Stimulated activated naive B cell treated with anti-CD40 and anti-IgM and Interleukin-4, amounts not matched to agents 10 μg/mL and 1 μg/mL and 100 μg/mL, for 72 hours (primary cell): ENCODE data around the gene PRKCA.

ENCODE experiments used
- ATAC-seq, 2 donors: fragments of 150-1000 bp; cut with Tn5 transposase; replicated peaks; 2 replicates each; pipeline ENCODE4 v1.10.0; 2021; ENCODE audit warnings: moderate library complexity in 1 of 2
- DNase-seq: peaks from one replicate; pipeline ENCODE4 v3.0.0; 2021
- H3K27ac Mint-ChIP-seq: one replicate; pipeline ENCODE4 v1.8.0; 2022; ENCODE audit warnings: mild to moderate bottlenecking, mixed read lengths
- H3K27me3 Mint-ChIP-seq, 2 donors: one replicate each; pipeline ENCODE4 v1.8.0; 2022; ENCODE audit warnings: mixed read lengths in 2 of 2
- H3K36me3 Mint-ChIP-seq, 2 donors: one replicate each; pipeline ENCODE4 v1.8.0; 2022; ENCODE audit warnings: mixed read lengths in 2 of 2, mild to moderate bottlenecking in 1 of 2
- H3K4me1 Mint-ChIP-seq, 2 donors: one replicate each; pipeline ENCODE4 v1.8.0; 2022; ENCODE audit warnings: mixed read lengths in 2 of 2, mild to moderate bottlenecking in 1 of 2
- H3K4me3 Mint-ChIP-seq, 2 donors: one replicate each; pipeline ENCODE4 v1.8.0; 2022; ENCODE audit warnings: mild to moderate bottlenecking in 2 of 2, mixed read lengths in 2 of 2, moderate library complexity in 1 of 2
- H3K9me3 Mint-ChIP-seq, 2 donors: one replicate each; pipeline ENCODE4 v1.8.0; 2022; ENCODE audit warnings: mixed read lengths in 2 of 2, mild to moderate bottlenecking in 1 of 2

Gene PRKCA

GRCh38 chr17:66634193-66634592 is 331.8 kb downstream of the PRKCA start:
- H3K27me3 Mint-ChIP-seq, result peaks cover 0 to 8% of the 10 kb centered on the region in 2 donors
- no peaks in the 10 kb centered on the region for H3K9me3 Mint-ChIP-seq
- DNase-seq, result no peak
- peaks cover 0 to 9% of the 10 kb centered on the region in 2 donors for H3K4me1 Mint-ChIP-seq
- no peak for ATAC-seq
- H3K4me3 Mint-ChIP-seq, result no peak overlapping the region
- no peak overlapping the region for H3K27ac Mint-ChIP-seq
- H3K36me3 Mint-ChIP-seq, result no peaks in the 10 kb centered on the region

GRCh38 chr17:66635386-66636045 is 333.1 kb downstream of the PRKCA start:
- DNase-seq, result no peak
- Mint-ChIP-seq H3K4me1 (peaks cover 0 to 9% of the 10 kb centered on the region in 2 donors), H3K27me3 (peaks cover 0 to 5% of the 10 kb centered on the region in 2 donors), H3K36me3 (no peaks in the 10 kb centered on the region), H3K9me3 (no peaks in the 10 kb centered on the region), H3K4me3 (no peak overlapping the region), H3K27ac (no peak overlapping the region)
- ATAC-seq, result no peak

- Mint-ChIP-seq H3K27me3 (peaks cover 0 to 5% of the 10 kb centered on the region in 2 donors), H3K9me3 (no peaks in the 10 kb centered on the region), H3K4me1 (peaks cover 0 to 9% of the 10 kb centered on the region in 2 donors), H3K4me3 (no peak overlapping the region), H3K27ac (no peak overlapping the region), H3K36me3 (no peaks in the 10 kb centered on the region)
- no peak for ATAC-seq
- DNase-seq, result no peak
Observed at GRCh38 chr17:66636111-66636510, 333.7 kb downstream of the PRKCA start.

- no peak overlapping the region for H3K4me3 Mint-ChIP-seq
- H3K9me3 Mint-ChIP-seq, result no peaks in the 10 kb centered on the region
- no peaks in the 10 kb centered on the region for H3K36me3 Mint-ChIP-seq
- DNase-seq (no peak), ATAC-seq (no peak)
- H3K27me3 Mint-ChIP-seq, result peaks cover 0 to 5% of the 10 kb centered on the region in 2 donors
- H3K4me1 Mint-ChIP-seq, result peaks cover 0 to 9% of the 10 kb centered on the region in 2 donors
- no peak overlapping the region for H3K27ac Mint-ChIP-seq
Observed at GRCh38 chr17:66637491-66637890, 335.1 kb downstream of the PRKCA start.

- Mint-ChIP-seq H3K27me3 (peaks cover 0 to 5% of the 10 kb centered on the region in 2 donors), H3K9me3 (no peaks in the 10 kb centered on the region), H3K4me1 (peaks cover 0 to 1% of the 10 kb centered on the region in 2 donors), H3K4me3 (no peak overlapping the region), H3K27ac (no peak overlapping the region), H3K36me3 (no peaks in the 10 kb centered on the region)
- DNase-seq, result no peak
- no peak for ATAC-seq
Observed at GRCh38 chr17:66638707-66639479, 336.5 kb downstream of the PRKCA start.

GRCh38 chr17:66643815-66644710 is 341.6 kb downstream of the PRKCA start:
- Mint-ChIP-seq H3K9me3 (no peaks in the 10 kb centered on the region), H3K27ac (no peak overlapping the region), H3K36me3 (no peaks in the 10 kb centered on the region), H3K4me1 (no peaks in the 10 kb centered on the region), H3K27me3 (peaks cover 0 to under 1% of the 10 kb centered on the region in 2 donors), H3K4me3 (no peak overlapping the region)
- ATAC-seq (no peak), DNase-seq (no peak)

- peaks cover 0 to 9% of the 10 kb centered on the region in 2 donors for H3K27me3 Mint-ChIP-seq
- H3K9me3 Mint-ChIP-seq, result no peaks in the 10 kb centered on the region
- DNase-seq, result no peak
- H3K4me3 Mint-ChIP-seq, result no peak overlapping the region
- H3K4me1 Mint-ChIP-seq, result no peaks in the 10 kb centered on the region
- no peak for ATAC-seq
- no peaks in the 10 kb centered on the region for H3K36me3 Mint-ChIP-seq
- H3K27ac Mint-ChIP-seq, result no peak overlapping the region
Observed at GRCh38 chr17:66645259-66645658, 342.8 kb downstream of the PRKCA start.

GRCh38 chr17:66647391-66647983 is 345.1 kb downstream of the PRKCA start:
- Mint-ChIP-seq H3K36me3 (no peaks in the 10 kb centered on the region), H3K27me3 (peaks cover 0 to 9% of the 10 kb centered on the region in 2 donors), H3K4me3 (no peak overlapping the region), H3K9me3 (no peaks in the 10 kb centered on the region), H3K27ac (no peak overlapping the region), H3K4me1 (no peaks in the 10 kb centered on the region)
- DNase-seq (no peak), ATAC-seq (no peak)

GRCh38 chr17:66649818-66650543 is 347.6 kb downstream of the PRKCA start:
- ATAC-seq, result no peak
- H3K36me3 Mint-ChIP-seq, result no peaks in the 10 kb centered on the region
- no peak overlapping the region for H3K27ac Mint-ChIP-seq
- H3K4me1 Mint-ChIP-seq, result no peaks in the 10 kb centered on the region
- peaks cover 0 to 9% of the 10 kb centered on the region in 2 donors for H3K27me3 Mint-ChIP-seq
- no peaks in the 10 kb centered on the region for H3K9me3 Mint-ChIP-seq
- DNase-seq, result no peak
- no peak overlapping the region for H3K4me3 Mint-ChIP-seq

- ATAC-seq (no peak), DNase-seq (no peak)
- Mint-ChIP-seq H3K4me3 (no peak overlapping the region), H3K27ac (no peak overlapping the region), H3K4me1 (no peaks in the 10 kb centered on the region), H3K27me3 (peaks cover 0 to 13% of the 10 kb centered on the region in 2 donors), H3K9me3 (no peaks in the 10 kb centered on the region), H3K36me3 (no peaks in the 10 kb centered on the region)
Observed at GRCh38 chr17:66650544-66650877, 348.1 kb downstream of the PRKCA start.

GRCh38 chr17:66652840-66653507 is 350.6 kb downstream of the PRKCA start:
- Mint-ChIP-seq H3K36me3 (peaks cover 0 to 3% of the 10 kb centered on the region in 2 donors), H3K27ac (no peak overlapping the region), H3K27me3 (peaks cover 0 to 21% of the 10 kb centered on the region in 2 donors), H3K4me3 (no peak overlapping the region), H3K4me1 (no peaks in the 10 kb centered on the region), H3K9me3 (peaks cover 2 to 3% of the 10 kb centered on the region in 2 donors)
- no peak for DNase-seq
- ATAC-seq, result no peak

- H3K36me3 Mint-ChIP-seq, result peaks cover 0 to 3% of the 10 kb centered on the region in 2 donors
- no peaks in the 10 kb centered on the region for H3K4me1 Mint-ChIP-seq
- peaks cover 2 to 4% of the 10 kb centered on the region in 2 donors for H3K9me3 Mint-ChIP-seq
- no peak for DNase-seq
- H3K4me3 Mint-ChIP-seq, result no peak overlapping the region
- no peak for ATAC-seq
- H3K27me3 Mint-ChIP-seq, result peaks cover 0 to 20% of the 10 kb centered on the region in 2 donors
- no peak overlapping the region for H3K27ac Mint-ChIP-seq
Observed at GRCh38 chr17:66654106-66654740, 351.8 kb downstream of the PRKCA start.

GRCh38 chr17:66654764-66655163 is 352.4 kb downstream of the PRKCA start:
- no peak for DNase-seq
- no peak overlapping the region for H3K27ac Mint-ChIP-seq
- H3K36me3 Mint-ChIP-seq, result peaks cover 0 to 3% of the 10 kb centered on the region in 2 donors
- no peak for ATAC-seq
- H3K9me3 Mint-ChIP-seq, result peaks cover 4% of the 10 kb centered on the region in 2 donors
- peaks cover 0 to 15% of the 10 kb centered on the region in 2 donors for H3K27me3 Mint-ChIP-seq
- no peaks in the 10 kb centered on the region for H3K4me1 Mint-ChIP-seq
- no peak overlapping the region for H3K4me3 Mint-ChIP-seq
